Ishikawa (cell line): Measurements from ENCODE around the gene SOD1.

ENCODE experiments used
- CEBPB ChIP-seq: IDR thresholded peaks from 2 replicates; pipeline ENCODE4 v1.6.1; 2012
- CREB1 ChIP-seq: IDR thresholded peaks from 2 replicates; pipeline ENCODE4 v1.6.1; 2012; ENCODE audit warnings: low read depth
- EGR1 ChIP-seq: IDR thresholded peaks from 2 replicates; pipeline ENCODE4 v1.6.1; 2012
- EP300 ChIP-seq: IDR thresholded peaks from 2 replicates; pipeline ENCODE4 v1.6.1; 2012; ENCODE audit warnings: borderline replicate concordance
- FOXM1 ChIP-seq: IDR thresholded peaks from 2 replicates; pipeline ENCODE4 v1.6.1; 2012; ENCODE audit warnings: low read depth, borderline replicate concordance
- NFIC ChIP-seq: IDR thresholded peaks from 2 replicates; pipeline ENCODE4 v1.6.1; 2012
- RAD21 ChIP-seq: IDR thresholded peaks from 2 replicates; pipeline ENCODE4 v1.6.1; 2012; ENCODE audit warnings: low read depth
- TAF1 ChIP-seq: IDR thresholded peaks from 2 replicates; pipeline ENCODE4 v1.6.1; 2012; ENCODE audit warnings: low read depth, mild to moderate bottlenecking
- TCF12 ChIP-seq: IDR thresholded peaks from 2 replicates; pipeline ENCODE4 v1.6.1; 2012; ENCODE audit warnings: low read depth
- TEAD4 ChIP-seq: IDR thresholded peaks from 2 replicates; pipeline ENCODE4 v1.6.1; 2012
- YY1 ChIP-seq: IDR thresholded peaks from 2 replicates; pipeline ENCODE4 v1.6.1; 2012; ENCODE audit warnings: low read depth
- ZBTB7A ChIP-seq: IDR thresholded peaks from 2 replicates; pipeline ENCODE4 v1.6.1; 2012; ENCODE audit warnings: low read depth
- TF ChIP-seq, protein P1 (sequence below): IDR thresholded peaks from 2 replicates; pipeline ENCODE4 v1.6.1; 2012
- TF ChIP-seq, protein P2 (sequence below): IDR thresholded peaks from 2 replicates; pipeline ENCODE4 v1.6.1; 2012; ENCODE audit warnings: low read depth, mild to moderate bottlenecking
- TF ChIP-seq, protein P3 (sequence below): IDR thresholded peaks from 2 replicates; pipeline ENCODE4 v1.6.1; 2012

Gene SOD1

DNA sequence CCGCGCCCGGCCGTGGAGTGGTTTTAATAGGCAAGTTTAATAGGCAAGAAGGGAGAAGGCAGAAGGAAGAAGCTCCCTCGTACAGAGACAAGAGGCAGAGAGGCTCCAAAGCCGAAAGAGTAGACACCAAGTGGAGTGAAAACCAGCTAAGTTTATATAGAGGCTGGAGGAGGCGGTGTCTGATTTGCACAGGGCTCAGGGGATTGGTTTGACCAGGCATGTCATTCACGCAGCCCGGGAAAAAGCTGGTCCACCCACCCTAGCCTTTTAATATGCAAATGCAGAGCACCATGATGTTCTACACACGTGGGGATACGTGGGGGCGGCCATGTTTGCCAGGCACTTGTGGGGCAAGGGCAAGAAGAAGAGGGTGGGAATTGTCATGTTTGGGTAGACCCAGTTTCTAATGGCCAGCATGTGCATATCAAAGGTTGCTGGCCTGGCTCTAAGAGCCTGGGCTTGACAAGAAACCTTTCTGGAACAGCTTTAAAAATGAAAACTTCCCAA, 18.0 kb upstream of the SOD1 start:
- no peak for TF ChIP-seq FOXM1

DNA sequence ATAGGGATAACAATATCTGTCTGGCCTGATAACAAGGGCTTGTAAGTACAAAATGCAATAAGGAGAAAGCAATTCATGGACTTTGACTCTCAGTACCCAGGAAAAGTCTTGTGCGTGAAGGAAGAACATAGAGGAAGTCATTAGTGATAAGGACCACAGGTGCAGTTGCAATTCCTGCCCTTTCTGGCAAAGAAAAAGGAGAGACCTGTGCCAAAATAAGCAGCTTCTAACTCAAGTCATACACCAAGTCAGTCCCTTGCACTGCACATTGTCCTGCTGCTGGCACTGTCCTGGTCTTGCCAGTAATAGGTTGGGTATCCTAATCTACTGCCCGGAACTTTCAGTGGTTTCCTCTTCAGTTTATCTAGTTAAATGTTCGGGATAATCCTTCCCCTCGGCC, 14.8 kb upstream of the SOD1 start:
- TF ChIP-seq, protein P1, sequence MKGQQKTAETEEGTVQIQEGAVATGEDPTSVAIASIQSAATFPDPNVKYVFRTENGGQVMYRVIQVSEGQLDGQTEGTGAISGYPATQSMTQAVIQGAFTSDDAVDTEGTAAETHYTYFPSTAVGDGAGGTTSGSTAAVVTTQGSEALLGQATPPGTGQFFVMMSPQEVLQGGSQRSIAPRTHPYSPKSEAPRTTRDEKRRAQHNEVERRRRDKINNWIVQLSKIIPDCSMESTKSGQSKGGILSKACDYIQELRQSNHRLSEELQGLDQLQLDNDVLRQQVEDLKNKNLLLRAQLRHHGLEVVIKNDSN: no peak
- TF ChIP-seq FOXM1: no peak
- TF ChIP-seq, protein P2, sequence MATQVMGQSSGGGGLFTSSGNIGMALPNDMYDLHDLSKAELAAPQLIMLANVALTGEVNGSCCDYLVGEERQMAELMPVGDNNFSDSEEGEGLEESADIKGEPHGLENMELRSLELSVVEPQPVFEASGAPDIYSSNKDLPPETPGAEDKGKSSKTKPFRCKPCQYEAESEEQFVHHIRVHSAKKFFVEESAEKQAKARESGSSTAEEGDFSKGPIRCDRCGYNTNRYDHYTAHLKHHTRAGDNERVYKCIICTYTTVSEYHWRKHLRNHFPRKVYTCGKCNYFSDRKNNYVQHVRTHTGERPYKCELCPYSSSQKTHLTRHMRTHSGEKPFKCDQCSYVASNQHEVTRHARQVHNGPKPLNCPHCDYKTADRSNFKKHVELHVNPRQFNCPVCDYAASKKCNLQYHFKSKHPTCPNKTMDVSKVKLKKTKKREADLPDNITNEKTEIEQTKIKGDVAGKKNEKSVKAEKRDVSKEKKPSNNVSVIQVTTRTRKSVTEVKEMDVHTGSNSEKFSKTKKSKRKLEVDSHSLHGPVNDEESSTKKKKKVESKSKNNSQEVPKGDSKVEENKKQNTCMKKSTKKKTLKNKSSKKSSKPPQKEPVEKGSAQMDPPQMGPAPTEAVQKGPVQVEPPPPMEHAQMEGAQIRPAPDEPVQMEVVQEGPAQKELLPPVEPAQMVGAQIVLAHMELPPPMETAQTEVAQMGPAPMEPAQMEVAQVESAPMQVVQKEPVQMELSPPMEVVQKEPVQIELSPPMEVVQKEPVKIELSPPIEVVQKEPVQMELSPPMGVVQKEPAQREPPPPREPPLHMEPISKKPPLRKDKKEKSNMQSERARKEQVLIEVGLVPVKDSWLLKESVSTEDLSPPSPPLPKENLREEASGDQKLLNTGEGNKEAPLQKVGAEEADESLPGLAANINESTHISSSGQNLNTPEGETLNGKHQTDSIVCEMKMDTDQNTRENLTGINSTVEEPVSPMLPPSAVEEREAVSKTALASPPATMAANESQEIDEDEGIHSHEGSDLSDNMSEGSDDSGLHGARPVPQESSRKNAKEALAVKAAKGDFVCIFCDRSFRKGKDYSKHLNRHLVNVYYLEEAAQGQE: no peak

DNA sequence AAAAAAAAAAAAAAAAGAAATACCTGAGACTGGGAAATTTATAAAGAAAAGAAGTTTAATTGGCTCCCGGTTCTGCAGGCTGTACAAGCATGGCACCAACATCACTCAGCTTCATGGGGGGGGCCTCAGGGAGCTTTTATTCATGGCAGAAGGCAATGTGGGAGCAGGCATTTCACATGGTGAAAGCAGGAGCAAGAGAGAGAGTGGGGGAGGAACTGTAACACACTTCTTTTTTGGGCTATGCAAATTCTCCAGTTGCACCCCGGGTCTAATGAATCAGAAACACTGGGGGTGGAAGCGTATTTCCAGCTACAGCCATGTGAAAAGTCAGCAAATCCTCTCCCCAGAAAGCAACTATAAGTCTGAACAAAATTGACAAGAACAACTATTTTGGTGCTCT, 11.8 kb upstream of the SOD1 start:
- TF ChIP-seq TAF1: no peak
- no peak for TF ChIP-seq NFIC
- TF ChIP-seq, protein P3, sequence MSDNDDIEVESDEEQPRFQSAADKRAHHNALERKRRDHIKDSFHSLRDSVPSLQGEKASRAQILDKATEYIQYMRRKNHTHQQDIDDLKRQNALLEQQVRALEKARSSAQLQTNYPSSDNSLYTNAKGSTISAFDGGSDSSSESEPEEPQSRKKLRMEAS: no peak
- no peak for TF ChIP-seq CREB1
- no peak for TF ChIP-seq TEAD4
- TF ChIP-seq FOXM1: no peak
- no peak for TF ChIP-seq CEBPB
- no peak for TF ChIP-seq TCF12
- TF ChIP-seq, protein P2: no peak
- TF ChIP-seq EGR1: no peak
- TF ChIP-seq RAD21: no peak
- TF ChIP-seq ZBTB7A: no peak
- TF ChIP-seq YY1: no peak
- no peak for TF ChIP-seq EP300
- TF ChIP-seq, protein P1: no peak

DNA sequence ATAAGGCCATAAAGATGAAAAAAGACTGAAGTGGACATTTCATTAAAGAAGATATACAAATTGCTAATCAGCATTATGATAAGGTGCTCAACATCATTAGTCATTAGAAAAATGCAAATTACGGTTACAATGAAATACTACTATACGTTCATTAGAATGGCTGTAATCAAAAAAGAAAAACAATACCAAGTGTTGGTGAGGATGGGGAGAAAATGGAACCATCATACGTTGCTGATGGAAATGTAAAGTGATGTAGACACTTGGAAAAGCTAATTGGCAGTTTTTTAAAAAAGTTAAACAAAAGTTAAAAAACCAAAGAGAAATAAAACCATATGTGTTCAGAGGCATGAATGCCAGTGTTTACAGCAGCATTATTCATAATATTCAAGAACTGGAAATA, 8.6 kb upstream of the SOD1 start:
- TF ChIP-seq, protein P1: no peak
- no peak for TF ChIP-seq RAD21
- no peak for TF ChIP-seq ZBTB7A
- no peak for TF ChIP-seq FOXM1
- TF ChIP-seq CEBPB: no peak
- TF ChIP-seq, protein P2: no peak
- TF ChIP-seq CREB1: no peak
- no peak for TF ChIP-seq NFIC
- TF ChIP-seq EGR1: no peak
- TF ChIP-seq TEAD4: no peak
- no peak for TF ChIP-seq YY1
- no peak for TF ChIP-seq EP300
- TF ChIP-seq TAF1: no peak
- TF ChIP-seq TCF12: no peak
- TF ChIP-seq, protein P3: no peak

DNA sequence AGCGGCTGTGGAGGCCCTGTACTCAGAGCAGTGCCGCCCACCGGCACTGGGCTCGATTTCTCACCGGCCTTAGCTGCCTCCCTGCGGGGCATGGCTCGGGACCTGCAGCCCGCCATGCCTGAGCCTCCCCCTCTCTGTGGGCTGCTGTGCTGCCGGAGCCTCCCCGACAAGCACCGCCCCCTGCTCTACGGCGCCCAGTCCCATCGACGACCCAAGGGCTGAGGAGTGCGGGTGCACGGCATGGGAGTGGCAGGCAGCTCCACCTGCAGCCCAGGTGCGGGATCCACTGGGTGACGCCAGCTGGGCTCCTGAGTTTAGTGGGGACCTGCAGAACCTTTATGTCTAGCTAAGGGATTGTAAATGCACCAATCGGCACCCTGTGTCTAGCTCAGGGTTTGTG, 5.2 kb upstream of the SOD1 start:
- TF ChIP-seq FOXM1: no peak
- no peak for TF ChIP-seq TCF12
- no peak for TF ChIP-seq YY1
- no peak for TF ChIP-seq ZBTB7A
- TF ChIP-seq EP300: no peak
- no peak for TF ChIP-seq RAD21
- TF ChIP-seq, protein P2: no peak
- TF ChIP-seq, protein P1: no peak
- no peak for TF ChIP-seq TAF1
- TF ChIP-seq, protein P3: no peak
- no peak for TF ChIP-seq CEBPB
- no peak for TF ChIP-seq EGR1
- no peak for TF ChIP-seq NFIC
- no peak for TF ChIP-seq CREB1
- TF ChIP-seq TEAD4: no peak
